ENCODE data around the gene KCMF1.

The KCMF1 gene

DNA sequence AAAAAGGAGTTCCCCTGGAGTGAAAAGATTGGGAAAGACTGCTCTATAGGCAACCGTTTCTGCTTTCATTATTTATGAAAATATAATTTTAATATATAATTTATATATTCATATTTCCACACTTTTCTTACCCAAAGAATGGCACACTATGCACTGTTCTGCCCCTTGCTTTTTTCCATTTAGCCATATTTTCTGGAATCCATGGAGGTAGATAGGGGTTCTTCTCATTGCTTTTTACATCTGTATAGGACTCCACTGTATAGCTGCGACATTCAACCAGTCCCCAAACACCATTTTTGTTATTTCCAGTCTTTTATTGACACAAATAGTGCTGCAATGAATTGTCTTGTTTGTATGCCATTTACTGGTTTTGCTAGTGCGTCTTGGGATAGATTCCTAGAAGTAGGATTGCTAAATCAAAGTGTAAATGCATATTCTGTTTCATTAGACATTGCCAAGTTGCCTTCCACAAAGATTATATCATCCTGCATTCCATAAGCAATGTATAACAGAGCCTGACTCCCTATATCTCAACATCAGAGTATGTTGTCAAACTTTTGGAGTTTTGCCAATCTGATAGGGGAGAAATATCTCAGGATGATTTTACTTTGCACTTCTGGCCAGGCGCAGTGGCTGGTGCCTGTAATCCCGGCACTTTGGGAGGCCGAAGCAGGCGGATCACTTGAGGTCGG is 135.7 kb downstream of the KCMF1 start:
- H3K4me3 ChIP-seq (ENCODE audit: low read depth in 1 of 2, low read length in 1 of 2): no peak overlapping the region
- H3K27me3 ChIP-seq: no peaks in the 10 kb centered on the region
- H3K27ac ChIP-seq: no peak overlapping the region
- no peaks in the 10 kb centered on the region for H3K4me1 ChIP-seq (ENCODE audit: control insufficient read depth in 1 of 2, insufficient read depth in 1 of 2, low read depth in 1 of 2, low read length in 1 of 2)
- TF ChIP-seq, protein P1, sequence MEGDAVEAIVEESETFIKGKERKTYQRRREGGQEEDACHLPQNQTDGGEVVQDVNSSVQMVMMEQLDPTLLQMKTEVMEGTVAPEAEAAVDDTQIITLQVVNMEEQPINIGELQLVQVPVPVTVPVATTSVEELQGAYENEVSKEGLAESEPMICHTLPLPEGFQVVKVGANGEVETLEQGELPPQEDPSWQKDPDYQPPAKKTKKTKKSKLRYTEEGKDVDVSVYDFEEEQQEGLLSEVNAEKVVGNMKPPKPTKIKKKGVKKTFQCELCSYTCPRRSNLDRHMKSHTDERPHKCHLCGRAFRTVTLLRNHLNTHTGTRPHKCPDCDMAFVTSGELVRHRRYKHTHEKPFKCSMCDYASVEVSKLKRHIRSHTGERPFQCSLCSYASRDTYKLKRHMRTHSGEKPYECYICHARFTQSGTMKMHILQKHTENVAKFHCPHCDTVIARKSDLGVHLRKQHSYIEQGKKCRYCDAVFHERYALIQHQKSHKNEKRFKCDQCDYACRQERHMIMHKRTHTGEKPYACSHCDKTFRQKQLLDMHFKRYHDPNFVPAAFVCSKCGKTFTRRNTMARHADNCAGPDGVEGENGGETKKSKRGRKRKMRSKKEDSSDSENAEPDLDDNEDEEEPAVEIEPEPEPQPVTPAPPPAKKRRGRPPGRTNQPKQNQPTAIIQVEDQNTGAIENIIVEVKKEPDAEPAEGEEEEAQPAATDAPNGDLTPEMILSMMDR (IDR thresholded peaks at IDR 0.05): no peak
- no peaks in the 10 kb centered on the region for H3K36me3 ChIP-seq
- H3K9me3 ChIP-seq: no peaks in the 10 kb centered on the region

All from neutrophil (primary cell).